ENCODE measurements around the gene FSTL1. TPM values are rescaled to one million over a fixed set of nuclear protein-coding genes. Genes with fewer than 3 reads are reported as not detected.

The FSTL1 gene
- polyA plus RNA-seq, 2 of the 4 experiments (the other 2 are of a cell fraction), result 57.7 to 118 TPM

- ATAC-seq (no peak), DNase-seq (ENCODE audit: low read depth in 1 of 2, low spot score in 1 of 2) (no peak), FAIRE-seq (no peak)
- TF ChIP-seq KDM5A (IDR thresholded peaks at IDR 0.05), result no peak
- no peak for TF ChIP-seq RARB (CRISPR knock-in tag; IDR thresholded peaks at IDR 0.05)
- no peak for TF ChIP-seq ZC3H11A (IDR thresholded peaks at IDR 0.05)
- TF ChIP-seq HOXB13 (CRISPR knock-in tag; IDR thresholded peaks at IDR 0.05; ENCODE audit: low read depth), result no peak
- TF ChIP-seq FOXS1 (CRISPR knock-in tag; IDR thresholded peaks at IDR 0.05), result no peak
- no peak for TF ChIP-seq POLR2A (IDR thresholded peaks at IDR 0.05; ENCODE audit: low read length)
- no peak for TF ChIP-seq TP53 (CRISPR knock-in tag; IDR thresholded peaks at IDR 0.05)
- TF ChIP-seq FOSB (CRISPR knock-in tag; IDR thresholded peaks at IDR 0.05), result no peak
- no peak for TF ChIP-seq RCOR1 (IDR thresholded peaks at IDR 0.05; ENCODE audit: low read depth, low read length)
- no peak for TF ChIP-seq ZFP36 (IDR thresholded peaks at IDR 0.05; ENCODE audit: borderline replicate concordance, partially characterized antibody)
- no peak for TF ChIP-seq HOXB5 (CRISPR knock-in tag; IDR thresholded peaks at IDR 0.05)
- no peak for TF ChIP-seq MAFK (IDR thresholded peaks at IDR 0.05; ENCODE audit: partially characterized antibody)
- TF ChIP-seq, protein P1, sequence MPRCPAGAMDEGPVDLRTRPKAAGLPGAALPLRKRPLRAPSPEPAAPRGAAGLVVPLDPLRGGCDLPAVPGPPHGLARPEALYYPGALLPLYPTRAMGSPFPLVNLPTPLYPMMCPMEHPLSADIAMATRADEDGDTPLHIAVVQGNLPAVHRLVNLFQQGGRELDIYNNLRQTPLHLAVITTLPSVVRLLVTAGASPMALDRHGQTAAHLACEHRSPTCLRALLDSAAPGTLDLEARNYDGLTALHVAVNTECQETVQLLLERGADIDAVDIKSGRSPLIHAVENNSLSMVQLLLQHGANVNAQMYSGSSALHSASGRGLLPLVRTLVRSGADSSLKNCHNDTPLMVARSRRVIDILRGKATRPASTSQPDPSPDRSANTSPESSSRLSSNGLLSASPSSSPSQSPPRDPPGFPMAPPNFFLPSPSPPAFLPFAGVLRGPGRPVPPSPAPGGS (IDR thresholded peaks at IDR 0.05), result no peak
- no peak for TF ChIP-seq MYC (IDR thresholded peaks at IDR 0.05; ENCODE audit: borderline replicate concordance, low read length)
- TF ChIP-seq HEYL (CRISPR knock-in tag; IDR thresholded peaks at IDR 0.05), result no peak
- Histone ChIP-seq H3K4me2 (no peak overlapping the region), H3K27ac (no peak overlapping the region), H3K9me3 (no peaks in the 10 kb centered on the region), H3K4me1 (no peaks in the 10 kb centered on the region), H3K4me3 (no peak overlapping the region)
- WGBS (ENCODE audit: missing lambda C conversion rate), result 68% methylated on average over 1 of the region's 1 CpG
- ChIA-PET CTCF (interaction anchor here (0.6 to 3.4 kb wide), 3 partner anchors 150 to 166 kb away, joined by 3 to 21 read pairs (median 3); no protein-coding TSS in a partner anchor), POLR2A (no interaction called here)
Observed at GRCh38 chr3:120410541-120410940, 40.3 kb downstream of the FSTL1 start.

GRCh38 chr3:120410116-120410515 lies 40.7 kb downstream of the FSTL1 start:
- ChIA-PET CTCF (interaction anchor here (0.6 to 3.4 kb wide), 3 partner anchors 150 to 166 kb away, joined by 3 to 21 read pairs (median 3); no protein-coding TSS in a partner anchor), POLR2A (no interaction called here)
- no peak overlapping the region for H3K27ac ChIP-seq
- H3K4me3 ChIP-seq, result no peak overlapping the region
- no peaks in the 10 kb centered on the region for H3K9me3 ChIP-seq
- TF ChIP-seq EHF (CRISPR knock-in tag; IDR thresholded peaks at IDR 0.05) (no peak), RNF2 (IDR thresholded peaks at IDR 0.05; ENCODE audit: borderline replicate concordance, low read depth) (no peak)
- no peaks in the 10 kb centered on the region for H3K4me1 ChIP-seq
- no peak for FAIRE-seq
- DNase-seq (ENCODE audit: low read depth in 1 of 2, low spot score in 1 of 2), result no peak
- no peak for ATAC-seq
- 83% methylated on average over 3 of the region's 3 CpGs for WGBS (ENCODE audit: missing lambda C conversion rate)
- H3K4me2 ChIP-seq, result no peak overlapping the region

- H3K9me3 ChIP-seq, result no peaks in the 10 kb centered on the region
- no peak for FAIRE-seq
- 37% methylated on average over 2 of the region's 2 CpGs for WGBS (ENCODE audit: missing lambda C conversion rate)
- ChIA-PET POLR2A (no interaction called here), CTCF (interaction anchor here (0.9 to 2.8 kb wide), 4 partner anchors 9 to 164 kb away, joined by 3 to 23 read pairs (median 4); no protein-coding TSS in a partner anchor)
- DNase-seq (ENCODE audit: low read depth in 1 of 2, low spot score in 1 of 2), result no peak
- TF ChIP-seq HEYL (CRISPR knock-in tag; IDR thresholded peaks at IDR 0.05) (no peak), PBX3 (IDR thresholded peaks at IDR 0.05) (no peak), CBX8 (IDR thresholded peaks at IDR 0.05) (no peak), CBX2 (IDR thresholded peaks at IDR 0.05; ENCODE audit: borderline replicate concordance, low read depth) (no peak), HOXB5 (CRISPR knock-in tag; IDR thresholded peaks at IDR 0.05) (no peak), FOXS1 (CRISPR knock-in tag; IDR thresholded peaks at IDR 0.05) (no peak)
- H3K4me3 ChIP-seq, result no peak overlapping the region
- no peaks in the 10 kb centered on the region for H3K4me1 ChIP-seq
- H3K27ac ChIP-seq, result no peak overlapping the region
- no peak overlapping the region for H3K4me2 ChIP-seq
- ATAC-seq, result no peak
Observed at GRCh38 chr3:120407508-120408287, 43.1 kb downstream of the FSTL1 start.
